SHP77 treated with DMSO at 0.1 percent for 48 hours (cell line): Measurements from ENCODE around the gene TSPAN6.

Experiments used
- DNase-seq: peaks from one replicate; lab custom pipeline; 2025; lab: John Stamatoyannopoulos, UW

The TSPAN6 gene

DNA sequence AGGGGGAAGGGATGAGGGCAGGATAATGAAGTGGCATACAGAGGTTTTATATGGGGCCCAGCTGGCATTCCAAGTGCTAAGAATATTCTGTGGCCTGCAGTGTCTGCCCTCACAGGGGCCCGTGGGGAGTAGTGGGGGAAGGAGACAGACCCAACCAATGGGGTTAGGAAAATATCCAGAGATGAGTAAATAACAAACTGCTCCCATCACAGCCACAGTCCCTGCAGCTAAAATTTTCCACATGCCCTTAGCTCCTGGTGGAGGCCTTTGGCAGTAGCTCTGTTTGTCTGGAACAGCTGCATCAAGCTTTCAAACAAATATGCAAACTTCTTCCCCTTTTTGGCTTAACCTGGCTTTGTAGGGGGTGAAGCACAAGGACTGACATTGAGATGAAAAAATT lies 10.5 kb upstream of the TSPAN6 start:
- no peak for DNase-seq

DNA sequence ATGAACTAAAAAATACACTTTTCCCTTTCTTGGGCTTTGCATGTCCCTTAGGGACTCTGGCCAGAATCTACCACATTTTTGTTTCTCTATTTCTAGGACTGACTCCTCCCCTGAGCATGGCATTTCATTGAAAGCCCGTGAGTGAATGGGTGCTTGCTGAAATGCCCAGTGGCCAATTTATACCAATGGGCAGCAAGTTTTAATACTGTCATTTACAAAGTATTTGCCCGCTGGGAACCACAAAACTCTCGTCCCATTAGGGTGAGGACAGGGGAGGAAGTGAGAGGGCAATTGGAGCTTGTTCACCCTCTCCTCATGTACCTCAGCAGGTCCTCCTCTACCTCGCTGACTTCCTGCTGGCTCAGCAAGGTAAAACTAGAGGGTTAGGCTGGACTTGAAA lies 8.5 kb upstream of the TSPAN6 start:
- DNase-seq, result no peak

DNA sequence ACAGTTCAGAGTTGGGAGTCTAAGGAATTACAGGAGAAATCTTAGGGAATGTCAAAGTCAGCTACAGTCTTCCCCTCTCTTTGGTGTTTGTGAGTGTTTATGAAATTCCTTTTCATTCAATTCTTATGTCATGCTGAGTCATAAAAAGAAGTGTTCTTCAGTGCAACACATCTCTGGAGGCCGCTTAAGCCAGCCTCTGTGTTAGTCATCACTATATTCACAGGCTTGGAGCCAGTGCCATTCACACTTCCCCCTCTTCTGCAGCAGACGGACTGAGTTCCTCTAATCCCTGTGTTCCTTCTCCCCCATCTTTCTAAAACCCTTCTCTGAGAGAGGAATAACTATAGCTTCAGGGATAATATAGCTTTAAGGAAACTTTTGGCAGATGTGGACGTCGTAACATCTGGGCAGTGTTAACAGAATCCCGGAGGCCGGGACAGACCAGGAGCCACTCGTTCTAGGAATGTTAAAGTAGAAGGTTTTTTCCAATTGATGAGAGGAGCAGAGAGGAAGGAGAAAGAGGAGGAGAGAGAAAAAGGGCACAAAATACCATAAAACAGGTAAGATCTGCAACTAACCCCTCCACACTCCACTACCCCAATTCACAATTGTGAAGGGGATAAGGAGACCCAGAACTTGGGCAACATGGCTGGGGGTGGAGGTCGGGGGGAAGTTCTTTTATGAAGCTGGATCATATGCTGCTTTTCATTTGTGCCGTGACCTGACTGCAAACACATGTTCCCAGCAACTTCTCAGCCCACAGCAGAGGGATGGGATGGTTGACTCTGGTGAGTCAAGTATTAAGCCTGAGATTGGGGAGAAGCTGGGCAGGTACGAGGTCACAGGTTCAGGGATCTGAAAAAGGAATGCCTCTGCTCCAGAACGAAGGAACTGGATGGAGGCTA lies 7.6 kb upstream of the TSPAN6 start, which contains the start of gene SRPX2:
SRPX2 (plus strand) TSS at position 244 of the 905 bp plus-strand sequence. CDS start 2,124 bp downstream, outside the sequence.
- no peak for DNase-seq

DNA sequence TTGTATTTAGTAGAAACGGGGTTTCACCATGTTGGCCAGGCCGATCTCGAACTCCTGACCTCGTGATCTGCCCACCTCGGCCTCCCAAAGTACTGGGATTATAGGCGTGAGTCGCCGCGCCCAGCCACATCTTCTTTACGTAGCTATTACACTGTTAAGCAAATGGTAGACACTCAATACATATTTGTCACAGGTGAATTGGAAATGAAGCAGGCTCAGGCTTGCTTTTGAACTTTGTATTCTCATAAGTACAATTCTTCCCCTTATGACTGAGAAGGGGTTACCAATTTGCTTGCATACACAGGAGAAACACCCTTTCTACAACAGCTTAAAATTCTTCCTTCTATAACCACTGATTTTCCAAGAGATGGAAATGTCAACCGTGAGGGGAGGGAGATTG lies 6.6 kb upstream of the TSPAN6 start:
- DNase-seq, result no peak

- no peak for DNase-seq
Observed at GRCh38 chrX:100642290-100642689, 5.7 kb upstream of the TSPAN6 start.

DNA sequence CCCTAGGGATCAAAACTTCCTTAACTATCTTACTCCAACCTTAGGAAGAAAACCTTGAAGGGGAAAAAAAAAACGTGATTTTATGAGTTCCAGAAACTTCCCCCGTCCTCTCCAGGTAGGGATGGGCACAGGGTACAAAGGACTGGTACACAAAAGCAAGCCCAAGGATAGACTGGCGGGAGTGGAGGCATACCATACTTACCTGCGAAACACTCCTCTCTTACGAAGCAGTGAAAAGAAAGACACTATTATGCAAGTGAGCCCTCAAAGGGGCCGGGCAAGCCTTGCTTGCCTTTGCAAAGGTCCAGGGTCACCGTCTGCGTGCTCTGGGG lies 651 bp downstream of the TSPAN6 start:
- DNase-seq, result no peak

- no peak for DNase-seq
Observed at GRCh38 chrX:100635040-100635439, 1.6 kb downstream of the TSPAN6 start.

DNA sequence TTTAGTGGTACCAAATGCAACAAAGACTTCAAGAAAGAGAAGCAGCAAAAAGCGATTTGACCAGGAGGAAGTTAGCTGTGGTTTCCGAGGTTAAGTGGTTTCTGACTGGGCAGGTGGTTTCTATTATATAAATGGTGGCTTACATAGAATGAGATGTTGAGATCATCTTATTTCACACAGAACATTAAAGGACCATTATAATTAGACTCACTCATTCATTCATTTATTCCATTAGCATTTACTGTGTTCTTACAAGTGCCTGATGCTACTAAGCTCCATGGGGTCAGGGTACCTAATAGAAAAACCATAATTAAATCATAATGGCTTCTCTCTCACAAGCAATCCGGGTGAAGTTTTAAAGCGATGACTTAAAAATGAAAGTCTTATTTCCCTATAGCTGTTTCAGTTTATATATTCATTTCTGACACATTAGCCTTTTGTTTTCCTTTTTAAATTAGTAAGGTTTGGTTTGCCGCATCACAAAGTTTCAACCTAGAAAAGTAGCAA lies 10.6 kb downstream of the TSPAN6 start:
- no peak for DNase-seq

- no peak for DNase-seq
Observed at GRCh38 chrX:100623001-100623400, 13.6 kb downstream of the TSPAN6 start.

DNA sequence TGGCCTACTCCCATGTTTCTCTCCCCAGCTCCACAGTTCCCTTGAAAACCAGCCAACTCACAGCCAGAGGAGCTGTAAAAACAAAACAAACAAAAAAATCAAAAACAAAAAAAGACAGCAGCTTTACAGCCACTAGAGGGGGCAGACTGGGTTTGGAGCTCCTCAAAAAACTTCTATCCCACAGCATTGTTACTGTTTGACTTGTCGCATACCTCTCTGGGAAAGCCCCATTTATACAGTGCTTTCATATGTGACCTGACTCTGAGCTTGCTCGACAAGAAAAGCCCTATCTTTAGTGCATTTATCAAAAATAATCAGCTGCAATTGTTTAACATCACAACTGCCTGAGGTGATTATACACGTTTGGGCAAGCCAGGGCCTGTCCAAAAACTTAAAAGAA lies 21.6 kb downstream of the TSPAN6 start:
- DNase-seq, result no peak

GRCh38 chrX:100611951-100612350 lies 24.7 kb downstream of the TSPAN6 start:
- no peak for DNase-seq

- no peak for DNase-seq
Observed at GRCh38 chrX:100609591-100609990, 27.0 kb downstream of the TSPAN6 start.

DNA sequence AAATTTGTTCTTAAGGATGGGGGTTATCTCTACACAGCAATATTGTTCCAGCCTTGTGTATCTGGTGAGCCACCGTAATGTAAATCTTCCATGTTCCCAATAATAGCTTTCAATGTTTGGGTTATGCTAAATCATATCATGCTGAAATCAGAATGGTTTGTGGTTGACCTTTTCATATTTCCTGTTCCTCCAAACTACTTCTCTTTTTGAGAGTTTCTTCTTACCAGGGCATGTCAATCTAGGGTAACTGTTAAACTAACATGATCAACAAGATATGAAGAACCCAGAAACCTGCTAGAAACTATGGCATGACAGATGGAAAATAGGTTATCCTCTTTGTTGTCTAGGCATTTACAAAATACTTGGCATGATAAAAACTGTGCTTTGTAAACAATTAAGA lies 29.9 kb downstream of the TSPAN6 start:
- no peak for DNase-seq

DNA sequence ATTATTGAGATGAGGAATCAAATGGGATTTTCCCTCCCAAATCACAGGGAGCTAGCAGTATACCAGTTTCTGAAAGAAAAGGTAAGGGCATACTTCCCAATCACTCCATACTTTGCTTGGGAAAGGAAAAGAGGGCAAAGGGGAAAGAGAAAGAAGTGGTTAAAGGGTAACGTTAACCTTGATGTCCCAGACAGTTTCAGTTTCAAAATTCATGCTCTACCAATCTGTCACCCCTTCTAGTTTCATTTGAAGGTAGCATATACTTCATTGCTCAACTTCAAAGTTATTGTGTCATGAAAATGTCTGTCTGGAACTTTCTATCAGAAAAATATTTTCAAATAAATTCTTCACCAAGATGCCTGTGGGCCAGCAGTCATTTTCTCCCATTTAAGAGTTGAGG lies 35.8 kb downstream of the TSPAN6 start:
- no peak for DNase-seq

DNA sequence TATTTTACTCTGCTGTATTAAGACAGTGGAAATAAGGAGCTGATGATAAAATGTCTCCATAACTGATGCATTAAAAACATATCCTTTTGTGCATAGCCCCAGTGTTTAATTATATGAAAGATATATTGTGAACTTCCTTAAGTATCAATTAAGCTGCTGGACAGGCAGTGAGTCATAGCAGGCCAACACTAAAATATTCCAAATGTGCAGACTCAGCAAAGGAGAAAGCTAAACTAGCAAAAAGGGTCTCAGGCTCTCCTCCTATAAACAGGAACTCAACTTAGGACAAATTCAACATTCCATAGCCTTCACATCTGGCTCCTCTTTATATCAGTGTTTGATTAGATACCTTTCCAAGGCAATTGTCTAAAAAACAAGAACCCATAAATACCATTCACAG lies 36.3 kb downstream of the TSPAN6 start:
- no peak for DNase-seq

- DNase-seq, result no peak
Observed at GRCh38 chrX:100599456-100599855, 37.1 kb downstream of the TSPAN6 start.

GRCh38 chrX:100596601-100597000 lies 40.0 kb downstream of the TSPAN6 start:
- DNase-seq, result no peak

GRCh38 chrX:100593581-100593980 lies 43.0 kb downstream of the TSPAN6 start:
- DNase-seq, result no peak

DNA sequence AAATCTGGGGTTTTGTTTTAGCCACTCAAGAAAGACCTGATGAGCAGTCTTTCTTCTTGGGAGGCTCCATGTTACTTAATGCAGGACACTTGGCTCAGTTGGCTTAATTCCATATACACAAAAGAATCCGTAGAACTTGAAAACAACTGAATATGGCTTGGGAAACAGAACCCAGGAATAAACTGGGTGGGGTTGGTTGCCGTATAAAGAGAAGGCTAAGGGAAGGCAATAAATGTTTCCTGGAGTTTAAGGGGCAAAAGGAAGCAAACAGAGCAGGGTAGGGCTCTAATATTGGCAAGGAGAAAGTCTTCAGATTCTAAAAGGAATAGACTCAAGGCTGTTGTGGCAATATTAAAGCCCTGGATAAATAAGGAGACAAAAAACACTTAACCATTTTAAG lies 43.5 kb downstream of the TSPAN6 start:
- DNase-seq, result no peak

- DNase-seq, result no peak
Observed at GRCh38 chrX:100591256-100592051, 45.2 kb downstream of the TSPAN6 start.

GRCh38 chrX:100587861-100588260 lies 48.7 kb downstream of the TSPAN6 start:
- no peak for DNase-seq

- no peak for DNase-seq
Observed at GRCh38 chrX:100586747-100587146, 49.9 kb downstream of the TSPAN6 start.

GRCh38 chrX:100584611-100585010 lies 52.0 kb downstream of the TSPAN6 start, which contains the start of gene TNMD:
Gene TNMD, plus strand, starts transcription at chrX:100584936. Its CDS starts 83 bp downstream, at chrX:100585019.
- DNase-seq, result no peak
